ENCODE measurements around the gene CLCN5.

GRCh38 chrX:49934148-49934547, 11.8 kb downstream of the CLCN5 start:
- TF ChIP-seq TEAD4 (IDR thresholded peaks at IDR 0.05) = no peak
- TF ChIP-seq TAF1 (IDR thresholded peaks at IDR 0.05; ENCODE audit: low read depth) = no peak
- TF ChIP-seq MAX (IDR thresholded peaks at IDR 0.05) = no peak
- no peak for TF ChIP-seq FOXM1 (IDR thresholded peaks at IDR 0.05; ENCODE audit: borderline replicate concordance, low read depth)
- TF ChIP-seq EP300 (IDR thresholded peaks at IDR 0.05; ENCODE audit: borderline replicate concordance) = no peak
